ENCODE data around the gene POLK. TPM values are rescaled to one million over a fixed set of nuclear protein-coding genes. Genes with fewer than 3 reads are reported as not detected.

POLK gene
- total RNA-seq = 13.1 and 15.5 TPM in 2 replicates

DNA sequence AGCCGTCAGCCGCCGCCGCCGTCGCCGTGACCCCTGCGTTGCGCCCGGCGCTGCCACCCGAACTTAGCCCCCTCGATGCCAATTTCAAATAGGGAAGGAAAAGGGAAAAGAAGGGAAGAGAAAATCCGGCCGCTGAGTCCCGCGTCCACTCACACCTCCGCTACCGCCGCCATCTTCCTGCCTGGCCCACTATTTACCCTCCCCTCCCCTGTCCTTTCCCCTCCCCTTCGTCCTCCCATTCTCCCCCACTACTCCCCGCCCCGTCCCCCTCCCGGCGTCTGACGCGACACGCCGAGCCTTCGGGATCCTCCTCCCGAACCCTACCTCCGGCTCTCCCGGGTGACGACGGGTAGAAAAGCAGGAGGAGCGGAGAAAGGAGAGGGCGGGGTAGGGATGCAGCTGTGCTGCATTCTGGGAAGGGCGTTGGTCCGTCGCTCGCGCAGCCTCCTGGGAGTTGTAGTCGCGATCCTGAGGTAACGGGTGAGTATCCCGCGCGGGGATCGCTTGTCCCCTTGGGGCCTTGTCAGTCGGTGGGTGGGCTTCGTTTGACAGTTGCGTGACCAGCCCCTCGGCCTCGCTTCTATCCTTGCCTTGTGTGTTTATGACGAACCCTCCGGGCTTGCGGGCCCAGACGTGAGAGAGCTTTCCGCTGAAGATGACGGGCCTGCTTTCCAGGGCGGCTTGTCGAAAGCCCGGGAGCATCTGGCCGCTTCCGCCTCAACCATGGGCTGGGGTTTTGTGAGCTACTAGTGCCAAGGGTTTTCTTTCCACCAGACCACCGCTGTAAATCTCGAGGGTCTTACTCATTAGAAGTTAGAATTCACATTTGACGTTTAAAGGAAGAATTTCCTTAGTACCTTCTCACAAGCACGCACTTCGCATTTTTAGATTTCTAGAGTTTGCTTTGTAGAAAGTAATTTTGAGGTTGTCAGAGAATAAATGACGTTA lies at the start of gene POLK, which contains the start of gene CERT1:
TSS of gene POLK (plus strand) at position 457 of the 948 bp plus-strand sequence.
TSS of gene CERT1 (minus strand) at position 195 of the 948 bp plus-strand sequence. CDS start 422 bp downstream, outside the sequence.

DNA sequence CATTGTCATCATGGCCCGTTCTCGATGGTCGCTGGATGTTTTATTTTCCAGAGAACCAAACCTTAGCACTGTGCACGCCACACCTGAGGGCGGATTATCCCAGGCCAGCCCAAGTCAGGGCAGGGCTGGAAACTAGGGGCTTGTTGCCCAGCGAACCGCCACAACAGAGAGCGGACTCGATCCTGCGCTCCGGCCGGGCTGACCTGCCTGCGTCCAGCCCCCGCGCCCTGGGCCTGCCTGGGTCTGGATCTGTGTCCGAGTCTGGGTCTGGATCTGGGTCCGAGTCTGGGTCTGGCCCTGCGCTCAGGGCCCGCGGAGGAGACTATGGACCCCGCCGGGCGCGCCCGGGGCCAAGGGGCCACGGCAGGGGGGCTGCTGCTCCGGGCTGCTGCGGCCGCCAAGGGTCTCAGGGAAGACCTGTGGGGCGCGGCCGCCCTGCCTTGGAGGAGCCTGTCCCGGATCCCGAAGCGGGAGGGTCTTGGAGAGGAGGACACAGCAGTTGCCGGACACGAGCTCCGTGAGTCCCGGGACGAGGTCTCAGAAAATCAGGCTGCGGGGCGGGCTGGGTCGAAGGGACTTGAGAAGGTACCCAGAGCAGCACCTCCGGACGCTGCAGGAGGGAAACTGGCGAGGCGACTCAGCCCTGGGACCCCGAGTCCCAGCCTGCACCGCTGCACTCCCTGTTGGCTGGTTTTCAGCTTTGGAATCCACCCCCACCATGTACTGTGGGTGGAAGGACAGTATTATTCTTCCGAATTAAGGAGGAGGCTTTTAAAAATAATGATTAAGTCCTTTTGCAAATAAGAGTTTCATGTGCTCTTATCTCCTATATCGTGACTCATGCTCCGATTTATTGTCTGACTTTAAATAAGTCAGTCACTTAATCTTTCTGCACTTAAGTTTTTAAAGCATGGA lies 99.9 kb downstream of the POLK start, which contains the start of gene ANKDD1B:
TSS of gene ANKDD1B (plus strand) at position 143 of the 915 bp plus-strand sequence. CDS start at position 325, 182 bp downstream.

Other genes with a start within 250 kb of the POLK start
- gene HMGCR, start 174.7 kb upstream of the POLK start, total RNA-seq = 93.7 and 117 TPM in 2 replicates
- gene CERT1, start 262 bp upstream of the POLK start, total RNA-seq = 14.0 and 17.9 TPM in 2 replicates
- not detected in 2 replicates for gene ANKDD1B, start 99.6 kb downstream of the POLK start, total RNA-seq
- 6.5 and 9.6 TPM in 2 replicates for gene POC5, start 205.5 kb downstream of the POLK start, total RNA-seq